Stomach (tissue), 4 donors: ENCODE measurements around the gene PNPLA3.

Source experiments
- CTCF ChIP-seq, 7 experiments: fragments of 450-650 bp in 4 of 7; fragments of 200-600 bp in 3 of 7; sonication (generic) in 3 of 7; IDR thresholded peaks; one replicate each; pipeline ENCODE4 v1.5.1; 2016 to 2019; ENCODE audit warnings: antibody characterized with exemption in 7 of 7, control low read depth in 2 of 7, mild to moderate bottlenecking in 1 of 7
- POLR2A ChIP-seq, 4 donors: fragments of 450-650 bp; IDR thresholded peaks; one replicate each; pipeline ENCODE4 v1.6.1; 2016; ENCODE audit warnings: antibody characterized with exemption in 4 of 4, control low read depth in 2 of 4, mild to moderate bottlenecking in 1 of 4, moderate library complexity in 1 of 4

DNA sequence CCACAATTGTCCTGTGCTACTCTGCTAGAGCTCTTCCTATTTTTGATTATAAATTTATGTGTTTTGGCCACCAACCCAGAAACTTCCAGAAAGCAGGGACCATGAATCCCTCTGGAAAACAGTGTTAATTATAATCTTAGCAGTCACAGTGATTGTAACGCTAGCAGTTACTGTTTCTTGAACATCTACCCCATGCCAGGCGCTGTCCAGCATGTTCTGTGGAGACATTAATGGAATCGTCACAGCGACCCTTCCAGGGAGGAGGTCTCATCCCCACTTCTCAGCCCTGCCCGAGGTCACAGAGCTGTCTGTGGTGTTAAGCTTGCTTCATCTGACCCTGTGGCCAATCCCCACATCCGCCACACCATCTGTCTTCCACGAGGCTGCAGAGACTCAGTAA is 17.9 kb upstream of the PNPLA3 start:
- no peak for TF ChIP-seq CTCF (IDR thresholded peaks at IDR 0.05)
- no peak for TF ChIP-seq POLR2A (IDR thresholded peaks at IDR 0.05)
